DND-41 (cell line): Measurements from ENCODE around the gene STX3.

Source experiments
- CTCF ChIP-seq: IDR thresholded peaks from 2 replicates; pipeline ENCODE4 v1.5.1; 2012; ENCODE audit warnings: borderline replicate concordance, low read length, moderate library complexity, mild to moderate bottlenecking; ENCODE audit not compliant: poor library complexity, severe bottlenecking; ENCODE audit errors: extremely low read depth
- EZH2 ChIP-seq: IDR thresholded peaks from 3 replicates; pipeline ENCODE4 v1.6.1; 2012; ENCODE audit warnings: borderline replicate concordance, low read depth, mild to moderate bottlenecking, moderate library complexity, low read length, inconsistent platforms; ENCODE audit not compliant: severe bottlenecking

- no peak for TF ChIP-seq CTCF
- TF ChIP-seq EZH2, result no peak
Observed at GRCh38 chr11:59833602-59834001, 78.4 kb downstream of the STX3 start.
